ENCODE results near the gene GC.
"Not testable (repeated sequence)": the region's sequence is repeated elsewhere in the genome, so short reads cannot be mapped to it uniquely, and the experiment has no call there.

The GC gene

DNA sequence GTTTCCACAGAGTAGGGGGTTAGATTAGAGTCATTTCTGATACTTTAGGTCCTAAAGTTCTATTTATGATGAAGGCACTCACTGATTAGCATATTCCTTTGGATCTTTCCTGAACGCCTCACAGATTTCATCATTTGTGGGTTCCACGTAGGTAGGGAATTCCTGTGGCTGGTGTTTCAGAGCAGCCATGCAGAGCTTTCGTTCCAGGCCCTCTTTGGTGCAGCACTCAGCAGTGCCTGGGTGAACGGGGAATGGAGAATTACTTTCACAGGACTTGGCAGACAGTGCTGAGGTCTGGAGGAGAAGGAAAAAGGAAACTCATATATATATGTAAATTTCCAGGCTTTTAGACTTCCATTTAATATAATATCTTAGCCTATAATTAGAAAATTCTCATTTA is 18.5 kb downstream of the GC start:
- DNase-seq: no peak

DNA sequence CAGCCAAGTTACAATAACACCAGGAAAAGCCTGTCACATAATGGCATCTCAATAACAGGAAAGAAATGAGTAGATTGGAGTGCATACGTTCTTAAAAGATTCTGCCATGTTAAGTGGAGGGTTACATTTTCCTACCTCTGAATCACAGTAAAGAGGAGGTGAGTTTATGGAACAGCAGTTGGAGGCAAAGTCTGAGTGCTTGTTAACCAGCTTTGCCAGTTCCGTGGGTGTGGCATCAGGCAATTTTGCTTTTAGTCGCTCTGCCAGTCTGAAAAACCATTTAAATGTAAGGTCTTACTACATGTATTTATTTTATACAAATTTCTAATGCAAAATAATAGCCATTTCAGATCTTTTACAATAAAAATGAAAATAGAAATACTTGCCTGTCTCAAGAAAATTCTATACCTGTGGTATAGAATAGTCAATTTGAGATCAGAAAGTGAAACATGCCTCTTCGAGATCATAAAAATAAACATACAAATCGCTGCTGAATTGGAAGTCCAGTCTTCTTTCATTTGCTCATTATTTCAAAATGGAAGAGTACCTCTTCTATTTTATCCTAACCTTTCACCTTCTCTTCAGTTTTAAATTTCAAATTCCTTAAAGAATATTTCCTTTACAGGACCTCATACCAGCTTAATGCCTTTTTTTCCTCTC is 31.4 kb downstream of the GC start:
- no peak for DNase-seq

DNA sequence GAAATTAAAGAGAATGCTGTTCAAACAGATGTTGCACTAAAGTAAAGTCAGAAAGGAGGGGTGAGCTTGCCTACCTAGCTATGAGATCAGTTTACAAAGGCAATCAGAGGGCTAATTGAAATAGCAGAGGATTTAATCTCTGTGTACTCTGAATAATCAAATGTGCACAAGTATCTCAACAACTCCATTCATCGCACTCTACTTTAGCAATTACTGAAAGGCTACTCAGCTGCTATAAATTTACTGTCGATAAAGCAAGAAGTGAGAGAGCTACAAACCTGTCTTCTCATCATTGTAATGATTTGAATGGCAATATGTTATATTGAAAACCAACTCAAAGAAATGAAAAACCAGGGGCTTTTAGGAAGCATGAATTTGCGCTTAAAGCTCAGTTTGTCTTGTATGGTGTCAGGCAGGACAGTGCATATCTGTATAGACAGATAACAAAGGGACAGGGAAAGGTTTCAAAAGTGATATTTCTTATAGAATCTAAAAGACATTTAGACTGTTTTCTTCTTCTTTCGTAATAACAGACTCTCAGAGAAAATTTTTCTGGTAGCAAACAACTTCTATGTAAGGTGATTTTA is 34.8 kb downstream of the GC start:
- no peak for DNase-seq

DNA sequence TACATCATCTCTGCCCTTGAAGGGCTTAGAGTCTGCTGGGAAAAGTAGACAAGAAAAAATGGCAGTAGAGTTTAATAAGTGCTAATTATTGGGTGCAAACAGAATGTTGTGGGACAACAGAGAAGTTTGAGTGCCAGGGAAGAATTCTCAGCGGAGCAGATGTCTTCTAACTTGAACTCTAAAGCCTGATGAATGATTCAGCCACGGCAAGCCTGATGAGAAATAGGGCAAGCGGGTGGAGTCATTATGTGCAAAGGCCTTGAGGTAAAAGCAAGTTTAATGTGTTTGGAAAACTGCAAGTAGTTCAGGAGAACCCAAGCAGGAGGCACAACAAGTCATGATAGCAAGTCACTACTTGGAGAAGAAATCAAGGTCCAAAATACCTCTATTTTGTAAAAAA is 37.5 kb downstream of the GC start:
- DNase-seq: no peak

DNA sequence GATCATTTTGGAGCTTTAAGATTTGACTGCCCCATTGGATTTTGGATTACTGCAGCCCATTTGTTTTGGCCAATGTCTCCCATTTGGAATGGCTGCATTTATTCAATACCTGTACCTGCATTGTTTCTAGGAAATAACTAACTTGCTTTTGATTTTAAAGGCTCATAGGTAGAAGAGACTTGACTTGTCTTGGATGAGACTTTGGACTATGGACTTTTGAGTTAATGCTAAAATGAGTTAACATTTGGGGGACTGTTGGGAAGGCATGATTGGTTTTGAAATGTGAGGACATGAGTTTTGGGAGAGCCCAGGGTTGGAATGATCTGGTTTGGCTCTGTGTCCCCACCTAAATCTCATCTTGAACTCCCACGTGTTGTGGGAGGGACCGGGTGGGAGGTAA is 45.1 kb downstream of the GC start:
- not testable (repeated sequence) for DNase-seq

DNA sequence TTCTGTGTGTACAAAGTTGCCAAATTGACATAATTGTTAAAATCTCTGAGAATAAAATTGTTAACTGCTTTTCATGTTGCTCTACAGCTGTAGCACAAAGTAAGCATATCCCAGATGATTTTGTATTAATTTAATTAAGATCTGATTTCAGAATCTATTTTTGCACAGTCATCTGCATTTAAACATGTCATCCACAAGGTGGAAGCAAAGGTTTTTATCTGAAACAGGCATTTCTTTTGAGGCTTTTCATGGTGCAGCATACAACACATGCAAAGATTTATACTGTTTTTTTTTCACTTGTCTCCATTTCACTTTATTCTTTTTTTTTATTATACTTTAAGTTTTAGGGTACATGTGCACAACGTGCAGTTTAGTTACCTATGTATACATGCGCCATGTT is 51.2 kb downstream of the GC start:
- DNase-seq: peak in 1 of 2 experiments; percentile 32

DNA sequence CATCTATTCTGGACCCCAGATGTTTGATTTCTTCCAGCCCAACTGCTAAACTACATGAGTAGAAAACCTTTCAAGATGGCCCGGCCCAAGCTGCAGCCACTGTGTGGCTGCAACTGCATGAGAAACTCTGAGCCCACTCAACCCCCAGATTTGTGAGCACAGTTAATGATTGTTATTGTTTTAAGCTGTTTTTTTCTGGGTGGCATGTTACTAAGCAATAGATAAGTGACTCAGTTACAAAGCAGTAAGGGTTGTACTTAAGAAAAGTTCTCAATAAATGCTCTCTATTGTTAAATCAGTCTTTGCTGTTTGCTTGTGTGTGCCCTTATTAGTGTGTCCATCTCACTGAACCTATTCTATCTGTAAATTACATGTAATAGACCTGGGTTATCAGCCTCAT is 51.8 kb downstream of the GC start:
- no peak for DNase-seq

DNA sequence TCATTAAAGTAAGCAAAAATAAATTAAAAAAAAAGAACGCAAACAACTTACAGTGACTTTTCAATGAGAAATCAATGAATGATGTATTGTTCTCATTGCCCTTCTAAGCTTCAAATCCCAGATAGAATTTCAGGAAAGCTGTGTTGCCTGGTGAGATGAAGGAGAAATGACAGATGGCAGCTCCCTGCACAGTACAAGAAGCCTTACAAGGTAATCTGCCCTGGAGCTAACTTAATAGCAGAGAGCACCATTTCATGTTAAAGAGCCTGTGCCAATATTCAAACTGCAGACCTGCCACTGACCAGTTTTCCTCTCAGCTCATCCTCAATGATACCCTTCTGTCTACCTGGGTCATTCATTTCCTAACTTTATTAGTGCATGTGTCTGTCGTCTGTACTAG is 54.0 kb downstream of the GC start:
- no peak for DNase-seq

DNA sequence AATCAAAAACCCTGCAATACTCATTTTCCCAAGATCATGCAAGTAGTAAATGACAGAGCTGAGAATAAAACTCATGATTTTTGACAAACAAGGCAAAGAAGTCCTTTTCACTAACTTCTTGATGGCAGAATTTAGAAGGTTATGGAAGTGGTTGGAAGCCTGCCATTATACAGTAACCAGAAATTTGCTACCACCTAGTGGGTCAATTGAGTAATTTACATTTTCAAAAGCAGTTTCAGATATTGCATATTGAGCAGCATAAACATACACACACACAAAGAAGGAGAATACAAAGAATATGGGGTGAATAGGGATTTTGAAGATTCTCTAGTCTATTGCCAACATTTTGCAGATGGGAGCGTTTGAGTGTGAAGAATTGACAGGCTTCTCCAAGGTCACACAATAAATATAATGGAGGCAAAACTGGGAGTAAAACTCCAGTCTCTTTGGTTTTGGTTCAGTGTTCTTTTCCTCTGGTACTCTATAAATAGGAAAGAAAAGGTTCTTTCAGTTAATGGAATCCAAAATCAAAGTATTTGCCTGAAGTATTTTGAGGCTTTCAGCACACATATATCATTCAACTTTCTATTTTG is 70.2 kb downstream of the GC start:
- DNase-seq: peak; percentile 8 to 27

DNA sequence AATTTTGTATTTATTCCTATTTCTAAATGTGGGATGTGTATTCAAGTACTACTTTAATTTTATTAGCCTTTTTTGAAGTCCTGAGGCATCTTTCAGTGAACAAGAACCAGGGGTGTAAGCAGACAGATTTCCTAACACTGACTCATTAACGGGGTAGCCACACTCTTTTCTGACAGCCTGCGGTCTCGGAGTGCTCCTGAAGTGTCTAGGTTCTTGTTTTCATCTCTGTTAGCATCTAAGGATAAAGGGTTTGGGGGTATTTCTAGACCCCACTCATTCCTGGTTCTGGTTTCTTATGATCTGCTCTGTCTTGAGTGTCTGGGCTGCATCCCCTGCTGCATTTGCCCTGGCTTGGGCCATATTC is 71.9 kb downstream of the GC start:
- DNase-seq: no peak

DNA sequence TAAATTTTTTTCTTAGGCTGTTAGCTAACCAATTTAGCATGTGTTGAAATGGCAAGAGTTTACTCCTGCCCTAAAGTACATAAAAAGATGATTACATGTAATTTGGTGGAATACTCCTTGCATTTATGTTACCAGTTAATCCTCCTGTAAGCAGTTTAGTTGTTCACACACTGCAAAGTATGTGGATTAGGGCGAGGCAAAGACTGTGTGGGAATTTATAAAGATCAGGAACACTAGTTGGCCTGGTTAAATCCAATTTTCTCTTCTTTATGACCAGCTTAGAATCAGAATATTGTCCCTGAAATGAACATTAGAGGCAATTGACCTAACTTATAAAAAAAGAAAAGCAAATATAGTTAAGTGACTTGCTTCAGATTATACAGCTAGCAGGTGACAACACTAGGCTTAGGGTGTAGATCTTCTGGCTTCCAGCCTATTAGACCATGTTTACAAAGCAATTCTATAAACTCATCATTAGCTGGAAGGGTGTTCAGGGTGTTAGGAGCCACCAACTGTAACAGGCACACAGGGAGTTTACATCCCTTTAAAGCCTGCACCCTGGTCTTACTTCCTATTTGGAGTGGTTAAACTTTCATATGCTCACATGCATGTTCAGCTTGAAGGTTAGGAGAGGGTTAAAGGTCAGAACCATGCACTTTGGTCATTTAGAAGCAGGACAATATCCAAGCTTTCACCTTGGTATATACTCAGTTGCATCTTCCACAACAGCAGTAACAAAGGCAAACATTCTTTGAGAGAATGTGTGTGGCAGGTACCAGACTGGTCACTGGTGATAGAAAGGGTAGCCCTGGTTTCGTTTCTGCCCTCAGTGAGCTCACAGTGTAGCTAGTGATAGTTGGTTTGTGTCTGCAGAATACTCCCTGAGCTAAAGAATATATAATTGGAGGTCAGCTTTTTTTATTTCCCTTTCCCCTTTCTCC is 72.6 kb downstream of the GC start:
- no peak for DNase-seq

DNA sequence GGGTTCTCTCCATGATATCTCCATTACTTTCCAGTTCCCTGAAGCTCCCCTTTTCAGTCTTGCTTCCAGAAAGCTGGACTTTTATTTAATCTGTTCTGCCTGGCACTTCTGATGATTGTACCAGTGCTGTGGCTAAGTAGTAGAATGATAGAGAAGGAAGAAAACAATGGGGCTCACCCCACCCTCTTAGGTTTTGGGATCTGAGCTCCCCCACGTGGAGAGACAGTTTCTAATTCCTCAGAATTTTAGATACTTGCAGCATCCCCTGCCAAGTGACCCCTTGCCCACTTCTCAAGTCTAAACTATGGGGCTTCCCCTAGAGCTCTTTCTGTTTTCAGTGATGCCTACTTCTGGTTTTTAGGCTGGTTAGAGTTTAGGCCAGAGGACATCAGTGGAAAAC is 73.9 kb downstream of the GC start:
- DNase-seq: no peak

DNA sequence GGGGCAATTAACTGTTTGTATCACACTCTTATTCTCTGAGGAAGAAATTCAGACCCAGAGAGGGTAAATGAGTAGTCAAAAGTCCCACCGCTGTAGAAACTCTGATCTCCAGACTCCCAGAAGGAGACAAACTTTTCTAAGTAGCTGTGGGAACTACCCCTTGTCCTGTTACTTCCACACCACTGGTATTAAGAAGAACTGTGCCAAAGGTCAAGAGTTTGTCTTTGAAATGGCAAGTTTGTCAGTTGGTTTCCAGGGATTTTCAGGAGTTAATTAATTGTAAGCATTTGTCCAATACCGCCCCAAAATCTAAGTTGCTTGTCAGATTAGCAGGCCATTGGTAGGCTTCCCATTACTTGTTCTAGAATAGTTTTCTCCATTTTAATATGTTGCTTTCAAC is 85.7 kb downstream of the GC start:
- DNase-seq: no peak

DNA sequence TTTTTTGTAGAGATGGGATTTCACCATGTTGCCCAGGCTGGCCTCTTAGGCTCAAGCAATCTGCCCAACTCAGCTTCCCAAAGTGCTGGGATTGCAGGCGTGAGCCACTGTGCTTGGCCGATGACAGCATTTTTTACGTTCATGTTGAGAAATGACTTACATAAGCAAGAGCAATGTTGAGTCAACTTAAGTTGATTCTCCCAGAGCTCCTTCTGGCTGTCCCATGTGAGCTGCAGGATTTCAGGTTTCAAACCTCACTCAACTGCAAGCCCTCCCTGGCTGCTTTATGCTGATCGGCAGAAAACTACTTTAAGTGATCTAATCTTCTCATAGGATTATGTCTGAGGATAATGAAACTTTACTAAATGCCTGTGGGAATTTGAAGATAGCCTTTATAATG is 86.8 kb downstream of the GC start:
- DNase-seq: no peak

DNA sequence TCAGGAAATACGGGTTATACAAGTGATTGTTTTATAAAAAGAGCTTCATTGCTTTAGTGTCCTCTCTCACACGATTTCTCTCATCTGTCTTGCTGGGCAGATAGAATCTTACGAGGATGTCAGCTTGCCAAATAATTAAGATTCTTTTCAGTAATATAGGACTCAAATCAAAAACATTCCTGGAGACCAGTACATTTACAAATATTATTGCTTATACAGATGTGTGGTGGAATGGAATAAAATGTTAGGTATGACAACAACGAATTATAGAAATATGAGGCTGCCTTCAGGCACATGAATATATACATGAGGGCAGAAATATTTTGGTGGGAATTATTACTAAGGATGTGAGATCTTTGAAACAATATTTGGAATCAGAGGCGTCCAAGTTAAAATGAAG is 88.9 kb downstream of the GC start:
- no peak for DNase-seq

DNA sequence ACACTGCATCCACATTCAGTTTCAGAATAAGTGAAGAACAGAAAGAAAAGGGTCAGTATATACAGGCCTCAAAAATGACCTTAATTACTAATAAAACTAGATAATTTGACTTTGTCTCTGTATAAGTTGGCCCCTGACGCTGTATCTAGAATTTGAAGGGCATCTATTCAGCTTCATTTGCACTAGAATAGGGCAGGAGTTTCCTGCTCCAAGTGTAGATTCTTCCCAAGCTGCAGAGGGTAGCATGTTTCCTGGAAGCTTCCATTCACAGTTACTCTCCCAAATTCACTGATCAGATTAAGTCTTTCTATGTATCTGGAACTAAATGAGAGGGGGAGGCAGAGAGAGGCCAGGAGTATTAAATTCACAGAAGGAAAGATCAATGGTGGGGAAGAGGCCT is 90.9 kb downstream of the GC start:
- DNase-seq: no peak

DNA sequence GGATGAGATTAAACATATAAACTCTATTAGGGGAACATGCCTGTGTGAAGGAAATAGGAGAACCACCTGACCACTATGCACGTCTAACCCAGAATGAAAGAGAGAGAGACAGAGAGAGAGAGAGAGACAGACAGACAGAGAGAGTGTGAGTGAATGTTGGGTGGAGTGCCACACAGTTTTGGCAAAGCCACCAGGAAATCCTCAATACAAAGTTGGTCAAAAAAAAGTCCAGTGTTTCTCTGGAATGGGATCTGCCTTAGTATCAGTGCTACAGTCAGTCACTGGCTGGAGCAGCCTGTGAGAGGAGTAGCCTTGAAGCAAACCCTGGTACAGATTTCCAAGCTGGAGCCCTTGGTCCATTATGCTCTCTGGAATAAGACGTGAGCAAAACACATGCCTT is 91.7 kb downstream of the GC start:
- no peak for DNase-seq
